Nephron (organoid): ENCODE measurements around the gene HOXC9.

Experiments
- H3K27ac Mint-ChIP-seq, 3 experiments: 2 replicates each; pipeline ENCODE4 v1.8.0; 2020; ENCODE audit warnings: mixed read lengths in 3 of 3, mild to moderate bottlenecking in 2 of 3, moderate library complexity in 1 of 3
- H3K27me3 Mint-ChIP-seq: 2 replicates; pipeline ENCODE4 v1.8.0; 2021; ENCODE audit warnings: low read depth, mild to moderate bottlenecking, moderate library complexity, mixed read lengths
- H3K36me3 Mint-ChIP-seq: 2 replicates; pipeline ENCODE4 v1.8.0; 2020; ENCODE audit warnings: low read depth, mixed read lengths
- H3K4me1 Mint-ChIP-seq: 2 replicates; pipeline ENCODE4 v1.8.0; 2020; ENCODE audit warnings: mixed read lengths
- H3K4me3 Mint-ChIP-seq, 3 experiments: 2 replicates each; pipeline ENCODE4 v1.8.0; 2020; ENCODE audit warnings: mild to moderate bottlenecking in 3 of 3, mixed read lengths in 3 of 3, moderate library complexity in 2 of 3
- H3K9me3 Mint-ChIP-seq: 2 replicates; pipeline ENCODE4 v1.8.0; 2020; ENCODE audit warnings: mixed read lengths
- TF ChIP-seq, protein P1 (sequence below), 3 experiments: fragments of 200-600 bp; sonication (generic); IDR thresholded peaks; one replicate each; pipeline ENCODE4 v1.5.0; 2021; ENCODE audit warnings: antibody characterized with exemption in 3 of 3; ENCODE audit not compliant: unreplicated experiment in 3 of 3

The HOXC9 gene

DNA sequence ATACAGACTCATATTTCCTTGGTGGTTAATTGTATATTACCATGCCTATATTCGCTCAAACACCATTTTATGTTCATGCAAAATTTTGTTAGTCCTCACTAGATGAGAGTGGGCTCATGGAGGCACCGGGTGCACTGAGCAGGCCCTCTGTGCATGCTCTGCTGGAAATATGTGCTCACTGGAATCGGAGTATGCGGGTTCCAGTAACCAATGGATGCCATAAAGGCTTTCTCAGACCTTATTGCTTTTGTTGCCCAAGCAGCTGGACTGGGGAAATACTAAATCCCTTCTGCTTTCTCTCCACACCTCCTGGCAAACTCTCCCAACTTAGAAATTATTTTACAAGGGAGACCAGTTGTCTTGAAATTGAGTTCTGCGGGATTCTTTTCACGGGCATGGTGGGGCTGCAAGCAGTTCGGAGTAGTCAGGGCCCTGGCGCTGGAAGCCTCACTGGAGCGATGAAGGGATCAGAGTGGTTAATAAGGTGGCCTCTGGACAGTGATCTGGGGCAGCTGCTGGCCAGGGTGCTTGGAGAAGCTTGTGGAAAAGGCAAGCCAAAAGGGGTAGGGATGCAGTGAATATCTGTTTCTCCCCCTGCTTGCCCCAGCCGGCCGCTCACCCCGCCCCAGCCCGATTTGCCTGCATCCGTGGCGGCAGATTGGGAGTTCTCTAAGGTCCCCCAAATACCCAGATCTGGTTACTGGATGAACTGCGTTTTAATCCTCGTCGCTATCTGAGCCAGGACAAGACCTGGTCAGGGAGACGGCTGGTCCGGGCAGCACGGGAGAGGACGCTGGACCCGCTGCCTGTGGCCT is 20.8 kb downstream of the HOXC9 start:
- Mint-ChIP-seq H3K27ac (peak overlapping the region; percentile 95 to 98 (median 97)), H3K4me3 (peak overlapping the region; percentile 85 to 90 (median 89)), H3K4me1 (peaks cover 63% of the 10 kb centered on the region), H3K36me3 (peaks cover 3% of the 10 kb centered on the region), H3K27me3 (peaks cover 6% of the 10 kb centered on the region), H3K9me3 (no peaks in the 10 kb centered on the region)
- TF ChIP-seq, protein P1, sequence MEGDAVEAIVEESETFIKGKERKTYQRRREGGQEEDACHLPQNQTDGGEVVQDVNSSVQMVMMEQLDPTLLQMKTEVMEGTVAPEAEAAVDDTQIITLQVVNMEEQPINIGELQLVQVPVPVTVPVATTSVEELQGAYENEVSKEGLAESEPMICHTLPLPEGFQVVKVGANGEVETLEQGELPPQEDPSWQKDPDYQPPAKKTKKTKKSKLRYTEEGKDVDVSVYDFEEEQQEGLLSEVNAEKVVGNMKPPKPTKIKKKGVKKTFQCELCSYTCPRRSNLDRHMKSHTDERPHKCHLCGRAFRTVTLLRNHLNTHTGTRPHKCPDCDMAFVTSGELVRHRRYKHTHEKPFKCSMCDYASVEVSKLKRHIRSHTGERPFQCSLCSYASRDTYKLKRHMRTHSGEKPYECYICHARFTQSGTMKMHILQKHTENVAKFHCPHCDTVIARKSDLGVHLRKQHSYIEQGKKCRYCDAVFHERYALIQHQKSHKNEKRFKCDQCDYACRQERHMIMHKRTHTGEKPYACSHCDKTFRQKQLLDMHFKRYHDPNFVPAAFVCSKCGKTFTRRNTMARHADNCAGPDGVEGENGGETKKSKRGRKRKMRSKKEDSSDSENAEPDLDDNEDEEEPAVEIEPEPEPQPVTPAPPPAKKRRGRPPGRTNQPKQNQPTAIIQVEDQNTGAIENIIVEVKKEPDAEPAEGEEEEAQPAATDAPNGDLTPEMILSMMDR (IDR thresholded peaks at IDR 0.05; ENCODE audit: unreplicated experiment in 3 of 3): no peak

DNA sequence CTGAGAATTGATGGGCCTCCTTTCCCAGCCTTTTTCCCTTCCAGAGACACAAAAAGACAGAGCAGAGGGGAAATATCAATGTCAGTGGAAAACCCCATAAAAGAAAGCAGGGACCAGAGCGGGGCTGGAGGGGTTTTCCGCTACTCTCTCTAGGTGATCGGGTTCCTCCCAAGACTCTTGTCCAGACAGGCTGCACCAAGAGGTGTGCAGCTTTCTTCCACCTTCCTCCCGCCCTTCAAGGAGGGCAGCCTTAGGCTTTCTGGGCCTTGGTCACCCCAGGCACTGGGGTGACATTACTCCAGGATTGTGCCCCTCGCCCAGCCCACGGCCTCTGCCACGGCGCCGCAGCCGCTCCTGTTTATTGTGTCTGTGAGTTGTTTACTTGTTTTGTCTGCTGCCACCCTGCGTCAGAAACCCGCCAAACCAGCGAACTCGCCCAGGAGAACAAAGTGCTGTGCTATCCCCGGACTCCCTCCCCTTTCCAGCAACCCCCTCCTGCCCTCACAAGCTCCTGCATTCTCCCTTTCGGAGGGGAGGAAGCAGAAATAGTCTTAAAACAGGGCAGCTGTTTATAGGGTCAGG is 21.6 kb downstream of the HOXC9 start:
- TF ChIP-seq, protein P1 (IDR thresholded peaks at IDR 0.05; ENCODE audit: unreplicated experiment in 3 of 3): no peak
- H3K27me3 Mint-ChIP-seq: peaks cover 6% of the 10 kb centered on the region
- H3K36me3 Mint-ChIP-seq: peaks cover 3% of the 10 kb centered on the region
- H3K4me3 Mint-ChIP-seq: peak overlapping the region; percentile 85 to 90 (median 89)
- H3K27ac Mint-ChIP-seq: peak overlapping the region; percentile 95 to 98 (median 97)
- H3K4me1 Mint-ChIP-seq: peaks cover 63% of the 10 kb centered on the region
- H3K9me3 Mint-ChIP-seq: no peaks in the 10 kb centered on the region

DNA sequence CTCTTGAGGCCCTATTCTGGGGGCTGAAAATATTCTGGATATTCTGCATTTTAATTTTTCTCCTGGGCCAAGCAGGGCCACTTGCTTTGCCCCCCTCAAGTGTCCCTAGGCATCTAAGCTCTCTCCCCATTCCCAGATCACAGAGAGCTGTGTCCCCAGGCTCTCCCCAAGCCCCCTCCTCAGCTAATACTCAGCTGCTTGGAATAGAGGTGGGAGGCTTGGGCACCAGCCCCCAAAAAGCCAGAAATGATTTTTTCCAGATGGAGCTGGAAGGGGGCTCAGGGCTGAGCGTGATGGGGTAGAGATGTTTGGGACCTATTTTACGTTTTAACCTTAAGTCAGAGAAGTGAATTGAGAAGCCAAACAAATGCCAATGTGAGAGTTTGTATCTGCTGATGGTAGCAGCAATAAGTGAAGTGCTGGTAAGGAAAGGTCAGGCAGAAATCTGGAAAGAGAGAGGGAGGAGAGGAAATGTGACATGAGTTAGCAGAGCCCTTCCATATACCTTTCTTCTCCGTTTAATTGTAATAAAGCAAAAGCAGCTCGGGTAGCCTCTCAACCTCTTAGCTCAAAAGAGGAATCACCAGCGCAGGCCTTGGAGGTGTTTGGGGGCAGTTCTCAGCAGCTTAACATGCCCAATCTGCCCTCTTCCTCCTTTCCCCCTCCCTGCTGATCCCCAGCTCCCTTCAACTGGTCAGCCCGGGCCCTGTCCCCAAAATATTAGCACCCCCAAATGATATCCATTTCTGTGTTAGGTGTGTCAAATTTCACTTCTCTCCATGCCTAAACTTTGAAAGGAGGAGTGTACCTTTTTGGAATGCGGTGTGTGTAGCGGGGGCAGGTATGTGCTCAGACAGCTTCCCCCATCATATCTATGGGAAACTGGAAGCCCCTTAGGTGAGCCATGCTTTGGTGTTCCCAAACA is 23.3 kb downstream of the HOXC9 start:
- no peaks in the 10 kb centered on the region for H3K9me3 Mint-ChIP-seq

DNA sequence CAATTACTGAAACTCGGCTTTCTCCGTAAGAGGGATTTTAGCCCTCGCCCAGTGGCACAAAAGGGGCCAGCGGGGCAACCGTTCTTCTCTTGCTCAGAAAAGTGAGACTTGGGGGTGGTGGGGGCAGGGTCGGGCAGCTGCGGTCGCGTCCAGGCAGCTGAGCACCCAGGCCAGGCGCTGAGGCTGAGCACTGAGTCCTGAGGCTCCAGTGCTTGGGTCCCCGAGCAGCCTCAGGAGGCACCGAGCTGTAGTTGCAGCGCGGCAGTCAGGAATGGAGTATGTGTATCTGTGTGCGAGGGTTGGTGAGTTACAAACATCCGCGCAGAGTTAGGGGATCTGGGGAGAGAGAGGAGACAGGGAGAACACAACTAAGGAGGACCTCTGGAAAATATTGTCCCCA is 24.2 kb downstream of the HOXC9 start:
- peaks cover 15% of the 10 kb centered on the region for H3K27me3 Mint-ChIP-seq
- peak overlapping the region; percentile 85 to 90 (median 89) for H3K4me3 Mint-ChIP-seq
- peak overlapping the region; percentile 95 to 98 (median 97) for H3K27ac Mint-ChIP-seq
- H3K4me1 Mint-ChIP-seq: peaks cover 82% of the 10 kb centered on the region
- peaks cover 3% of the 10 kb centered on the region for H3K36me3 Mint-ChIP-seq
- no peaks in the 10 kb centered on the region for H3K9me3 Mint-ChIP-seq
- TF ChIP-seq, protein P1 (IDR thresholded peaks at IDR 0.05; ENCODE audit: unreplicated experiment in 3 of 3): no peak

More for the DNA sequence above, 23.3 kb downstream of the HOXC9 start:
- Mint-ChIP-seq H3K36me3 (peaks cover 3% of the 10 kb centered on the region), H3K4me1 (peaks cover 76% of the 10 kb centered on the region), H3K27ac (peak overlapping the region; percentile 95 to 98 (median 97)), H3K4me3 (peak overlapping the region; percentile 85 to 90 (median 89)), H3K27me3 (peaks cover 11% of the 10 kb centered on the region)
- TF ChIP-seq, protein P1 (IDR thresholded peaks at IDR 0.05; ENCODE audit: unreplicated experiment in 3 of 3): no peak

DNA sequence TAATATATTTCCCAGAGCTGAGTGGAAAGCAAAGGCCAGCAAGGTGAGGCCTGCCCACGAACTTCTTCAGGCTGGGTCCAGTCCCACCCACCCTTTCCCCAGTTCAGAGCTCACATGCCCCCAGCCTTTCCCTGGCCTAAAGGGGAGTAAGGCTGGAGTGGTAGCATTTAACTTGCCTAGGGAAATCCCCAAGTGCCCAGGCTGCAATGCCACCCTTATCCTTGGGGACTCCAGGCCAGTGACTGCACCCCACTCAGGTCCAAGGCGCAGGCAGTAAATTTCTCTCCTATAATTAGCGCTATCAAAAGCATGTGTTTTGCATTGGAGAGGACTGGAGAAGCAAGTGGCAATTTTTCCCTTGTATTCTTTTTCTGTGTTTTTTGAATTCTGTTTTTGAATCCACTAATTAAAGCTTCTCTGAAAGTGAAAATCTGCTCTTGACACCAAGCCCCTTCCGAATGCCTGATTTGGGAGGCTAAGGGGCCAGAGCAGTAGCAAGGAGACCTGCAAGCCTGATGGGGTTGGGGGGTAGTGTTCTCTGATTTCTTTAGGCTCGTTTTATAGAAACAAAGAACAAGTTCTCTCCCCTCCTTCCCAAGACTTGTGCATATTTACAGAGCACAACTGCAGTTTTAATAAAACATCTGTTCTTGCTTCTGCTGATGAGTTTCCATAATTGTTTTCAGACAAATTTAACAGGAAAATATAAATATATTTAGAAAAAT is 24.8 kb downstream of the HOXC9 start:
- TF ChIP-seq, protein P1 (IDR thresholded peaks at IDR 0.05; ENCODE audit: unreplicated experiment in 3 of 3): no peak
- Mint-ChIP-seq H3K27me3 (peaks cover 18% of the 10 kb centered on the region), H3K4me1 (peaks cover 88% of the 10 kb centered on the region), H3K27ac (peak overlapping the region; percentile 95 to 98 (median 97)), H3K9me3 (no peaks in the 10 kb centered on the region), H3K4me3 (peak overlapping the region; percentile 85 to 90 (median 89)), H3K36me3 (peaks cover 8% of the 10 kb centered on the region)
